OCI-M2 (cell line): ENCODE data around the gene OR52D1.

Experiments used
- DNase-seq: peaks from one replicate; lab custom pipeline; 2025; ENCODE audit not compliant: unreplicated experiment; lab: John Stamatoyannopoulos, UW

OR52D1 gene

DNA sequence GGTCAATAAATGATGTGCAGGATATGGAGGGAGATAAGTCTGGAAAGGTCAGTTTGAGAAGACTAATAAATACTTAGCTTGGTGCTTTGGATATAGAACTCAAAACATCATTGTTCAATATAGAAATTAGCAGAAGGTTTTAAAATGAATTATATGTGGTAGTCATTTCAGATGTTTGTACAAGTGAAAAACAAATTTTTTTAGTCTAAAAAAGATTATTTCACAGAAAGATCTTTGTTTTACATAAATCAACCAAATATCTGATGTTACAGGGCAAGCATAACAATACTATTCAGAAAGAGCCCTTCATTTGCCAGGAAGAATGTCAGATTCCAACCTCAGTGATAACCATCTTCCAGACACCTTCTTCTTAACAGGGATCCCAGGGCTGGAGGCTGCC is at the start of gene OR52D1:
OR52D1 (plus strand) TSS at position 301 of the 400 bp plus-strand sequence; CDS start at position 323, 22 bp downstream.
- no peak for DNase-seq

DNA sequence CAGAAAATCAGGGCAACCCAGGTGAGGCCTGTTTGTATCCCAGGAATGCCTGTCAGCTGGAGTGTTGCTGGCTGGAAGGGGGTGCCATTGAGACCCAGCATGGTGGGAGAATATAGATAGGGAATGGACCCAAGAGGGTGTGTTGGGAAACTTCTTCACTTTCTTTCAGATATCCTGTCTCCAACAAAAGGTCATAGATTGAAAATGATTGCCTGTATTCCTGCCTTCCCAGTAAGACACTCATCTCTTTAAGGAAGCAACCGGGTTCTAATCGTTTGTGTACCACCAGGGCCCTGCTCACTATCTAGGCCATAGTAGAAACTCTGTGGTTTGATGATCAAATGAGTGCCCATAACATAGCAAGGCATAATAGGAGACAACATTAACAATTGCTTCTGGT is 47.1 kb upstream of the OR52D1 start, which contains the start of gene OR51I1:
OR51I1 (minus strand) TSS at position 101 of the 400 bp plus-strand sequence; CDS start at position 101, 0 bp downstream.
- no peak for DNase-seq

DNA sequence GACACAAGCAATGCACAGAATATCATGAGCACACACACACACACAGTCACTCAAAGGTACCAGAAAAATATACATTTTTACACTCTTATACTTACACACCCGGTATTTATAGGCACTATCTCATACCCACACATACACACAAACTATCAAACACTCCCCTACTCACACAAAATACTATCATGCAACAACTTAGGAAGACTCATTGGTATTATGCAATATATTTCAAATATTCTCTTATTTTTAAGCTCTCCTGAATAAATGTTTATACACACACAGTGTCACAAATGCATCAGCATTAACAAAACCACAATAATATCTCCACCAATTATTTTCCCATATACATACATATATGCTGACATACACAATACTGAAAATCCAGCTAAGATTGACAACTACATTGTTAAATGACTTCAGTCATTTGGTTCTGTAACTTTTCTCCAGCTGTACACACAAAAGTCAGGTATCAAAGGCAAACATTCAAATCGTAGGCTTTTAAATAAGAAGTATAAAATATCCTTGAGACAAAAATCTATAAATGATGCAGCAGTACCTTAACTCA is 44.6 kb upstream of the OR52D1 start:
- DNase-seq: no peak

DNA sequence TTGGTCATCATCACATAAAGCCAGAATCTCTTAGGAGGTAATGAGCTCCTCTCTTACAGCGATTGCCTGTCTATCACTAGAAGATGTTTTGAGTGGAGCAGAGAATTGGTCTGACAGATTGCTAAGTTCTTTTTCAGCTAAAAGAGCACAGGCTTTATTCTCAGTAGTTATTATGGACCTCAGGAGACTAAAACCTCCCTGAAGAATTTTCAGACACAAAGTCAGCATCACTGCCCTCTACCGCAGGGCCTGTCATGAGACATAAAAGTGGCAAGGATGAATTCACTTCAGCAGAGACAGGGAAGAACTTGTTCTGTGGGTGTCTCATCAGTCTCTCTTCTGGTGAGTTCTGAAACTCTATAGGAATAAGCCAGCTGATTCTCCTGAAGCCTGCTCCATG is 39.5 kb upstream of the OR52D1 start, which contains the start of gene OR51I2:
OR51I2 (plus strand) TSS at position 301 of the 400 bp plus-strand sequence. CDS start 4,166 bp downstream, outside the sequence.
- no peak for DNase-seq

DNA sequence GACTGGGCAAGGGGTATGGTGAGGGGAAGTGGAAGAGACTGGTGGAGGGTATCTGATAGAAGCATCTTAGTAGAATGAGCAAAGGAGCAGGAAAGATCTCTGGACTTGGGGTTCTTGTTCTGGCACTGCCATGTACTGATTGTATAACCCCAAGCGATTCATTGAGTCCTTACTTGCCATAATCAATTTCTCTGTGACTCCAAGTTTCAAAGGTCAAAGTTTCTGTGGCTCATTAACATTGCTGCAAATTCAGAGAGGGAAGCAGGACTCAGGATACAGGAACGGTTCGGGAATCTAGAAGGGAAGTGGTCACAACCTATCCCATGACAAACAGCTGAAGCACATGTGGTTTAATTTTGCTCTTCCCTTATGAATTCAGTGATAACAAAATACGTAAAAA is 39.1 kb upstream of the OR52D1 start:
- no peak for DNase-seq

DNA sequence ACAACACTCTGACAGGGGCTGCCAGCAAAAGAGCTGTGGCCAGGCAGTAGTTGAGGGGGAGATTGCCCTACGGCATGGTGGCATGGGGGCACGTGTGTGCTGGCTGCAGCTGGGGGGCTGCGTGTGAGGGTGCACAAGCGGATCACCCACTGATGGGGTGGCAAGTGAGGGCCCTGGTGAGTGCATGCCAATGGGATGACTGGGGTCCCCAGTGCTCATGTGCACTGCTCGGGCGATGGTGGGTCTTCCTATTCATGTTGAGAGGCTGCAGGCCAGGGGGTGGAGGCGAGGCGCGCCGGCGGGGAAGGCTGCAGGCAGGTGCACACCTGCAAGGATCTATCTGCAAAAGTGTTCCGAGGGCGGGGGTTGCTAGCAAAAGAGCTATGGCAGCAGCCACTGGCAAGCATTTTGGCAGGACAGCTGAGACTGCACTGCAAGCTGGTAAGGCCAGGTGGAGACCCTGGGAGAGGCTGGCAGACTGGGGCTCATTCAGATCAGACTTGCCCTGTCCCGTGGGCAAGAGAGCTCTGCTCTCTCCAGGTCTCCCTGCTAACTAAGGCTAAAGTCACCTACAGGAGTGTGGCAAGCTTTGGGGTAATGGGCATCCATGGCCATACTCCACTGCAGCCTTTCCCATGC is 27.4 kb upstream of the OR52D1 start:
- DNase-seq: no peak

DNA sequence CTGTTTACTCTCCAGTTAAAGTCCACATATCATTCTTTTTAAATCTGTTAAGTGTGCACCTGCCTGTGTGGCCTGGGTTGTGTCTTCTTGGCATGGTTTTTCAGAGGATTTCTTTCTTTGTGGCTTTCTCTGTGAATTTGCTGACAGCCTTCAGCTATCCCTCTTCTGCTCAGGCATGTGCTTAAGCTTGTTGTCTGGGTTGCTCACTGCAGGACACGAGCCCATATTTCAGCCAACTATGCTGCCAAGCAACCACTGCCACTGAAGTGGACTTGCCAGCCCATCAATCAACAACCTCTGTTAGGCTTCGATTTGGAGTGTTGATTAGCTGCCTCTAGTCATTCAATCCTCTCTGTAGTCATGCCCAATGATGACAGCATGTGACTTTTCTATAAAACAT is 21.0 kb upstream of the OR52D1 start:
- no peak for DNase-seq

DNA sequence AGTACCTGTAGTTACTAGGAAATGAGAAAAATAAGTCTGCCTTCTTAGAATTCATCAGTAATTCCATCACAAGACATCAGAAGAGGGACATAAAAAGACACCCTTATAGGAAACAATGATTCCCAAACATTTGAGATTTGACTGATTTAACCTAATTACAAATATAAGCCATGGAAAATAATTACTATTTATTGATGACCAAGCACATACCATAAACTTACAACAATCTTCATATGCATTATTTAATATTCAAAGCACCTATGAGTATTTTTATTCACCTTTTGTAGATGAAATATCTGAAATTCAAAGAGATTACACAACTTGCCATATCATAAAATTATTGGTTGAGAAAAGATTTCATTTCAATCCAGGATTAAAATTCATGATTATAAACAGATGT is 14.6 kb upstream of the OR52D1 start:
- no peak for DNase-seq

DNA sequence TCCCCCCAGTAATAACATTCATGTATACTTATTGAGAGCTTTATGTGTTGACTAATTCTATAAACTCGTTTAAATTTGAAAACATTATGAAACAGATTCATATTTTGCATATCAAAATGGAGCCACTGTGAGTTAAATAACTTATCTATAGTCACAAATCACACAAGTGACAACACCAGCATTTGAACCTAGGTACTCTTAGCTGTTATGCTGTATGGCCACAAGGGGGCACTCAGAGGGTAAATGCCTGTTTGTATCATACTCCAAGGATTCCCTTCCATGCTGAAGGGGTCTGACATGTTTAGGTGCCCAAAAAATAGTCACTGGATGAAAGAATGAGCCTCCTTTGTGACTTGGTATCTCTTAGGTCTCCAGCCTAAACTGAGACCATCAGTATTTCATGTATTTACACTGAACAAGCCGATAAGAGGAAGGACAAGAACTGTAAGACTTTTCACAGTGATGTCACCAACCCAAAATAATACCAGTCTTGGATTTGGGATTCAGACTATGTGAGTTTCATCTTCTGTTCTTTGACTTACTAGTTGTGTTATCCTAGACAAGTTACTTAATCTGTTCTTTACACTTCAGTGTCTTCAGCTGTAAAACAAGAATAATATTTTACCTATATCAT is 12.2 kb upstream of the OR52D1 start:
- DNase-seq: peak; percentile 15

DNA sequence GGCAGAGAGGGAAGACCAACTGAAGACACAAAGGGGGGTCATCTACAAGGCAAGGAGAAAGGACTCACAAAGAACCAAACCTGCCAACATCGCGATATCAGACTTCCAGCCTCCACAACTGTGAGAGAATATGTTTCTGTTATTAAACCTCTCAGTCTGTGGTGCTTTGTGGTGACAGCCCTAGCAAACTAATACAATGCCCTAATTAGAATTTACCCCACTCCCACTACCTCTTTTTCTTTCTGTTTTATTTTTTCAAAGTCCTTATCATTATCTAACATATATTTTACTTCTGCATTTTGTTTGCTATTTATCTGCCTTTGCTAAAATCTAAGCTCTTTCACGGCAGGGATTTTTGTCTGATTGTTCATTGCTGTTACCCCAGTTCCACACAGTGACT is 2.5 kb upstream of the OR52D1 start:
- no peak for DNase-seq

DNA sequence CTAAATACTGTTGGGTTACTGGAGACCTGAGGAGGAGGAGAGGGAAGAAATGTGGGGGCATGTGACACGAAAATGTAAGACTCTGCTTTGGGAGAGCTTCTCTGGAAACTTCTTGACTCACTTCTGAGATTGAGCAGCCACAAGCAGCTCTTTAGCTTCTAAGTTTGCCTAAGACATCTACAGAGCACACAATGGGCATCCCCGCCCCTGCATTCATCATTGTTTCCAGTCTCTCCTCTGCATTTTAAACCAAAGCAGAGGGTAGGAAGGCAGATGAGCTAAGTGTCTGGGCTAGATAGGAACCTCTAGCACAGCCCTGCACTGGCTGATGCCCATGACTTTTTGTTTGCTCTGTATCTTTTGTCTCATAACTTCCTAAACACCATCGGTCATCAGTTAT is 2.1 kb upstream of the OR52D1 start:
- DNase-seq: no peak

DNA sequence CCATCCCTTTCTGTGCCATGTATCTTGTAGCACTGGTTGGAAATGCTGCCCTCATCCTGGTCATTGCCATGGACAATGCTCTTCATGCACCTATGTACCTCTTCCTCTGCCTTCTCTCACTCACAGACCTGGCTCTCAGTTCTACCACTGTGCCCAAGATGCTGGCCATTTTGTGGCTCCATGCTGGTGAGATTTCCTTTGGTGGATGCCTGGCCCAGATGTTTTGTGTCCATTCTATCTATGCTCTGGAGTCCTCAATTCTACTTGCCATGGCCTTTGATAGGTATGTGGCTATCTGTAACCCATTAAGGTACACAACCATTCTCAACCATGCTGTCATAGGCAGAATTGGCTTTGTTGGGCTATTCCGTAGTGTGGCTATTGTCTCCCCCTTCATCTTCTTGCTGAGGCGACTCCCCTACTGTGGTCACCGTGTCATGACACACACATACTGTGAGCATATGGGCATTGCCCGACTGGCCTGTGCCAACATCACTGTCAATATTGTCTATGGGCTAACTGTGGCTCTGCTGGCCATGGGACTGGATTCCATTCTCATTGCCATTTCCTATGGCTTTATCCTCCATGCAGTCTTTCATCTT is 414 bp downstream of the OR52D1 start:
- no peak for DNase-seq

DNA sequence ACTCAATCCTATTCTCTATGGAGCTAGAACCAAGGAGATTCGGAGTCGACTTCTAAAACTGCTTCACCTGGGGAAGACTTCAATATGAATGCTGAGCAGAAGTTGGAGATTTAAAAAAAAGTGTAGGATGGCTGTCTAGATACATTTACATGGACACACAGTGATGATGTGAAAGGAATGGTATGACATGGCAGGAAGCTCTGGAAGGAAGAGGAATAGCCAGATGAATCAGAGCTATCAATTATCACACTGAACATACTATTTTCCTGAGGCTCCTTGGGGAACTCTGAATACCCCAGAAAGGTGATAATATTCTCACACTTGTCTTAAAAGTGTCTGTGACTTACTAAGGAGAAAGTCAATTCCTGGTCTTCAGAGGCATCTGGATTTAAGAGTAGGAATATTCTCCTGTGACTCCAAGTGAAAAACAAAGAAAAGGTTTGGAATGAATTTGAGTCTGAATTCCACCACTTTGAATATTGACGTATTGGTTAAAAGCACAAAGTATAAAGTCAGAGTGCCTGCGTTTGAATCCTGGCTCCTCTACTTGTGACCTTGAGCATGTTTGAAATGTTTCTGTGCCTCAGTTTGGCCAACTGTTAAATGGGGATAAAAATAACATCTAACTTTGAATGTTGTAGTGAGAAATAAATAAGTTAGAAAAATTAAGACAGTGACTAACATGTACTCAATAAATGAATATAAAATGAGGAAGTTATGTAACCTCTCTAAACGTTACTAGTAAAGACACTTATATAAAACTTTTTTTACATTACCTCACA is 1.3 kb downstream of the OR52D1 start:
- DNase-seq: no peak

DNA sequence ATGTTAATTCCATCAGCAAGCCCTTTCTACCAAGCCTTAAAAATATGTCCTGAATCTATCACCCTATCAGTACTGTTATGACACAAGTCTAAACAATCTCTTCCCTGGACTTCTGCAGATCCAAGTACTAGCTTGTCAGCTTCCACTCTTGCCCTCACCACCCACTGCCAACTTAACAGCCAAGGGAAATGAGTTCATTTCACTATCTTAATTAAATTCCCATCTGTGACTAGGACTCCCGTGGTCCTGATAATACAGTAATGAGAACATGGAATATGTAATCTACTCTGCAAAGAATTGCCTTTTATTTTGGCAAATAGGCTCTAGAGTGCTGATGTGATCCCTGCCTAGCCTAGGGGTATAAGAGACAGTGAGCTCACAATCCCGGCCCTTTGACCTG is 11.2 kb downstream of the OR52D1 start:
- no peak for DNase-seq

DNA sequence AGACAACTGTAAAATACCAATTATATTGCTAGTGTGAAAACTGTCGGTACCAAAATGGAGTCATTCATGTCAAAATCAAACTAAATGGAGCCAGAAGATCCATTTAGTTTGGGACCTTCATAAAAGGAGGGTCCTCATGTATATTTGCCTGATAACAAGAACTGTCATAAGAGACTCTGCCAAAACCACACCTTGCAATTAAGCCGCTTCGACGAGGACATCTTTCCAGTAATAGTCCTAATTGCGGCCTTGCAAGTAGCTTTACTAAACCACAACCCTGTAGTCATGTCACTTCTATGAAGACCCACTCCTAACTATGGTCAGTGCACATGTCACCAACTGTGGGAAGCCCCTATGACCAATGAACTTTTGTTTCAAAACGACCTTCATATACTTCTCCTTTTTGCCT is 11.9 kb downstream of the OR52D1 start:
- DNase-seq: no peak

DNA sequence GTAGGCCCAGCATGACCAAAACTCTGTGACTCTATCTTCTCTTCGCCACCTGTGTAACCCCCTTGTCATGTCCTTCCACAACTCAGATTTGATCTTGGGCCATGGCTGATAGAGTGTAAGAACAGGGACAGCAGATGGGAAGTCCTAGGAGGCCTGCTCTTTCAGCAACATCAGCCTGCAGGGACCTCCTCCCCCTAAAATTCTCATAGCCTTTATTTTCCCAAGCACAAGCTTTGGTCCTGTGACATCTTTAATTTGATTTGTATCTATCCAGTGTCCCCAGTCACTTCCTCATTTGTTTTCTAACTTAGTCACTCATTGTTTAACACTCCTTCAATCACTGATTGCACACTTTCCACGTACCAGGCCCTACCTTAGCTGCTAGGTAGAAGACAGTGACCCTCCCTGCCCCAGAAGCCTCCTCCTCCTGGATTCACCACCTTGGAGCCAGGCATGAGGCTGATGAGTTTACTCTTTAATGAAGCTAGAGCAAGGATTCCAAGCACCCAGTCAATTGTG is 16.0 kb downstream of the OR52D1 start:
- DNase-seq: no peak

DNA sequence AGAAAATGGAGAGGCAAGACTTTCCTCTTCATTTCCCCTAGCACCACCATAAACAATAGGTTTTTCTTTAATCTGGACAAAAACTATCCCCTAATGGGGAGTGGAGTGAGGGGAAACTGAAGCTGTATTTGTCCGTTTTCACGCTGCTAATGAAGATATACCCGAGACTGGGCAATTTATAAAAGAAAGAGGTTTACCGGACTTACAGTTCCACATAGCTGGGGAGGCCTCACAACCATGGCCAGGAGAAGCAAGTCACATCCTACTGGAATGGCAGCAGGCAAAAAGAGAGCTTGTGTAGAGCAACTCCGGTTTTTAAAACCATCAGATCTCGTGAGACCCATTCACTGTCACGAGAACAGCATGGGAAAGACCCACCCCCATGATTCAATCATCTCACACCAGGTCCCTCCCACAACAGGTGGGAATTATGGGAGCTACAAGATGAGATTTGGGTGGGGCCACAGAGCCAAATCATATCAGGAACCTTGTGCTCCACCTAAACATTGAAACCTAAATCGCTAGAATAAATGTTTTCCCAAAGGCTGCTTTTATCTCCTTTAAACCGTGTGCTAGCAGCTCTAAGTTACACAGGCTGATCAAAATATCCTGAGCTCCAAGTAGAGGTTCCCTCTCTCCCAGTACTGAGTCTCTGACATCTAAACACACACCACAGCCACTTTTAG is 17.0 kb downstream of the OR52D1 start:
- no peak for DNase-seq

DNA sequence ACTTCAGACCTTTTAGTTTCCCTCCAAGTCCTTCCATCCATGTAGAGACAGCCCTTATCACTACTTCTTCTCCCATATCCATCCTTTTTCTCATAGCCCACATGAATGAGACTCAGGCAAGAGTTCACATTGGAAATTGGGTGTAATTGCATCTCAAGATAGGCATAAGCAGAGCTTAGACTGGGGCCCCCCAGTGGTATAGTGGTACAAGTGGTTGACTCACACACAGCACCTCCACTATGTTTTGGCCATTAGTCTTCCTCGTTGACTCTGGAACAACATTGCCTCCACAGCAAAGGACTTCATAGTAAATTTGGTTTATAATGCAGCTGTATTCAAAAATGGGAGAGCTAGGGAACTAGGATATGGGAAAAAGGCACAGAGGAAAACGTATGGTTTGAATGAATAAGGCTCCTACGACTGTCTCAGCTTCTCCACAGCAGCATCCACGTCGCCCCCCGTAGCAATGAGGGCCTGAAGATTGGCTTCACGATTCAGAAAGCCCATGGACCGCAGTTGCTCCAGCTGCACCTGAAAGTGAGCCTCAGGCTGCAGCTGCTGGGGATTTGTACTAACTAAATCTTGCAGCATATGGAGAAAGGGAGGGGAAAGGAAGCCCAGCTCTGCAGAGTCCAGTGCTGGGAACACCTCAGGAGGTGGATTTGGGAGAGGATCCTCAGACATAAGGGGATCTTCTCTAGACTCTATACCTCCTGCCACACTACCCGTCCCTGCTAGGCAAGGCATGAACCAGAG is 18.9 kb downstream of the OR52D1 start:
- DNase-seq: no peak

DNA sequence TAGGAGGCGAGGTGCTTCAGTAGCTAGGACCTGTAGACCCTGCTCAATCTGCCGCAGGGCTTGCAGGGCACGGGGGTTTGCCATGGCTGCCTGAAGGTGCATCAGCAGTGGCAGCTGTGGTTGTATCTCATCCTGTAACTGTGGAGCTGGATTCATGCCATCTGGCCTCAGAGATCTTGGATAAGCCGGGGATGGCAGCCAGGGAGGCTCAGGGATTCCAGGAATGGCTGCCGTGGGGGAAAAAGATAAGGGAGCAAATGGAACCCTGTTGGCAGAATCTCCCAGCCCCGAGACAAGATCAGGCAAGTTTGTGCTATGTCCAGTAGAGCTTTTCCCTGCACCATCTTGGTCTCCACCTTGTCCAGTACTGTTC is 19.4 kb downstream of the OR52D1 start:
- no peak for DNase-seq

DNA sequence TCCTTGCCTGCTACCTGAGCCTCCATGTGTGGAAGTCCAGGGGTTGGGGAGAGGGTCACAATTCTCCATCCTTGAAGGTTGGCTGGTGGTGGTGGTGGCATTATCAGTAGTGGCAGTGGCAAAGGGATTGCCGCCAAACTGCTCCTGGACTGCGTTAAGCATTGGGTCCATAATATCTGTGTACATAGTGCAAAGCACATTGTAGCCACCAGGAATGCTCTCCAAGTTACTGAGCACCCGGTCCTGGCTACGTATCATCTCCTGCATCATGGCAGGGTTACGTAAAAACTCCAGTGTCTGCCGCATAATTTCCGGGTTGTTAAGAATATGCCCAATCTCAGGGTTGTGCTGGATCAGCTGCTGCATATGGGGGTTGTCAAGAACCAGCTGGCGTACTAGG is 20.1 kb downstream of the OR52D1 start:
- DNase-seq: no peak
